ENCODE data around the gene PIEZO2. TPM values are rescaled to one million over a fixed set of nuclear protein-coding genes. Genes with fewer than 3 reads are reported as not detected.

PIEZO2 gene
- total RNA-seq, 1 donor from 2014 or later: 41.2 TPM

DNA sequence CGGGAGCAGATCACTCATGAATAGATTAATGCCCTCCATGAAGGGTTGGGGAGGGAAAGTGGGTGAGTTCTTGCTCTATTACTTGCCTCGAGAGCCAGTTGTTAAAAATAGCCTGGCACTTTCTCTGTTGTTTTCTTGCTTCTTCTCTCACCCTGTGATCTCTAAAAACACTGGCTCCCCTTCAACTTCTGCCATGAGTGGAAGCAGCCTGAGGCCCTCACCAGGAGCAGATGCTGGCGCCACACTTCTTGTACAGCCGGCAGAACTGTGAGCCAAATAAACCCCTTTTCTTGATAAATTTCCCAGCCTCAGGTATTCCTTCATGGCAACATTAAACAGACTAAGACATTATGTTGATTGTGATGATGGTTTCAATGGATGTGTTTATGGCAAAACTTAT, 307.0 kb downstream of the PIEZO2 start:
- H3K27me3 ChIP-seq (ENCODE audit: control insufficient read depth in 3 of 3, insufficient read depth in 3 of 3, low read length in 3 of 3): no peaks in the 10 kb centered on the region
- no peak overlapping the region for H3K27ac ChIP-seq (ENCODE audit: low read depth, low read length)
- no peaks in the 10 kb centered on the region for H3K36me3 ChIP-seq (ENCODE audit: control insufficient read depth in 3 of 3, insufficient read depth in 3 of 3, low read length in 3 of 3)
- H3K9ac ChIP-seq (ENCODE audit: low read depth in 1 of 3, low read length in 3 of 3): no peak overlapping the region
- no peaks in the 10 kb centered on the region for H3K9me3 ChIP-seq (ENCODE audit: control insufficient read depth in 3 of 3, low read length in 3 of 3)
- peaks cover 0 to 11% (median 4%) of the 10 kb centered on the region in 3 donors for H3K4me1 ChIP-seq (ENCODE audit: control insufficient read depth in 3 of 3, insufficient read depth in 3 of 3, low read length in 3 of 3)
- H3K4me3 ChIP-seq (ENCODE audit: low read length in 3 of 3): no peak overlapping the region

DNA sequence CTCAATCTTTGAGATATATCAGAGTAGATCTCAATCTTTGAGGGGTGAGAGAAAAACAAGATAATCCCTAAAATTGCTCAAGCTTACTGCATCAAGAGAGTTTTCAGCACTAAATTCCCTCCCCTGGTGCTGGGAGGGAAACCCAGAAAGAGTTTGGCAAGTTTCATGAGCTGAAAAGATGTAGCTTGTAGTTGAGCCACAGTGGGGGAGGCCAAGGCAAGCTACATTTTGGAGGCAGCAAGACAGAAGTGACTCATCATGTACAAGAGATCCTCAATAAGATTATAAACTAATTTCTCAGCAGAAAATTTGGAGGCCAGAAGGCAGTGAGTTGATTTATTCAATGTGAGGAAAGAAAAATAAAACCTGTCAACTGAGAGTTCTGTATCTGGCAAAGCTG, 308.2 kb downstream of the PIEZO2 start:
- Histone ChIP-seq H3K4me3 (ENCODE audit: low read length in 3 of 3) (no peak overlapping the region), H3K9ac (ENCODE audit: low read depth in 1 of 3, low read length in 3 of 3) (no peak overlapping the region), H3K36me3 (ENCODE audit: control insufficient read depth in 3 of 3, insufficient read depth in 3 of 3, low read length in 3 of 3) (no peaks in the 10 kb centered on the region), H3K4me1 (ENCODE audit: control insufficient read depth in 3 of 3, insufficient read depth in 3 of 3, low read length in 3 of 3) (peaks cover 0 to 11% (median 4%) of the 10 kb centered on the region in 3 donors), H3K27ac (ENCODE audit: low read depth, low read length) (no peak overlapping the region), H3K9me3 (ENCODE audit: control insufficient read depth in 3 of 3, low read length in 3 of 3) (no peaks in the 10 kb centered on the region), H3K27me3 (ENCODE audit: control insufficient read depth in 3 of 3, insufficient read depth in 3 of 3, low read length in 3 of 3) (no peaks in the 10 kb centered on the region)

DNA sequence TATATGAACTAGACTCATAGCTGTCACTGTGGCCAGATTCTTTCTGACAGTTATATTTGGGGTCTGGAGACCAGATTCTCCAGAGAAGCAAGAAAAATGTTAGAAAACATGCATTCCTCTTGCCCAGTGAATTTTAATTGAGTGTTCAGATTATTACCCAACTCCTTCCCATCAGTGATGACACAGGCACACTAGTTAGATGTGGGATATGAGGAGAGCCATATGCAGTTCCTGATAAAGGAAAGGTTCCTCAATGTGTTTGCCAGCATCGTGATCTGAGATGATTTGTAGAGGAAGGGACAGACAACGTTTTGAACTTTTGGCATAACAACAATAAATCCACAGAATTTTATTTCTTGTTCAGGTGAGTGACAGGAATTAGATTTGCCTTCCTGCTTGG, 308.6 kb downstream of the PIEZO2 start:
- H3K27ac ChIP-seq (ENCODE audit: low read depth, low read length): no peak overlapping the region
- H3K9me3 ChIP-seq (ENCODE audit: control insufficient read depth in 3 of 3, low read length in 3 of 3): no peaks in the 10 kb centered on the region
- H3K9ac ChIP-seq (ENCODE audit: low read depth in 1 of 3, low read length in 3 of 3): no peak overlapping the region
- no peaks in the 10 kb centered on the region for H3K27me3 ChIP-seq (ENCODE audit: control insufficient read depth in 3 of 3, insufficient read depth in 3 of 3, low read length in 3 of 3)
- no peak overlapping the region for H3K4me3 ChIP-seq (ENCODE audit: low read length in 3 of 3)
- no peaks in the 10 kb centered on the region for H3K36me3 ChIP-seq (ENCODE audit: control insufficient read depth in 3 of 3, insufficient read depth in 3 of 3, low read length in 3 of 3)
- peaks cover 0 to 11% (median 4%) of the 10 kb centered on the region in 3 donors for H3K4me1 ChIP-seq (ENCODE audit: control insufficient read depth in 3 of 3, insufficient read depth in 3 of 3, low read length in 3 of 3)

DNA sequence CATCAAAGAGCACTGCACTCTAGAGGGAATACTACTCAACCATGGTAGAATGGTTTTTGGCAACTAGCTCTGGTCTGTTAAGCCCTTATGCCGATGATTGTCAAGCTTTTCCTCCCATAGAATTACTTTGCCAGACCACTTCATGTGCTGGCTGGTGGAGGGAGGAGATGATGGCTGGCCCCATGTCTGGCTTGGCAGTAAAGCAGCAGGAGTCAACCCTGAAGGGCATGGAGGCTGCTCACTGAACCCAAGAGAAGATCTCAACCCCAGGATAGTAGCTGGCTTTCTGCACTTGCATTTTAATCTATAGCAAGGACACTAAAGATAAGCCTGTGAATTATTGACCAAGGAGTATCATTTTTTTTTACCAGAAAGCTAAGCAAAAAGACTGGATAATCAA, 309.9 kb downstream of the PIEZO2 start:
- Histone ChIP-seq H3K4me1 (ENCODE audit: control insufficient read depth in 3 of 3, insufficient read depth in 3 of 3, low read length in 3 of 3) (peaks cover 0 to 11% (median 4%) of the 10 kb centered on the region in 3 donors), H3K36me3 (ENCODE audit: control insufficient read depth in 3 of 3, insufficient read depth in 3 of 3, low read length in 3 of 3) (no peaks in the 10 kb centered on the region), H3K9me3 (ENCODE audit: control insufficient read depth in 3 of 3, low read length in 3 of 3) (no peaks in the 10 kb centered on the region), H3K27ac (ENCODE audit: low read depth, low read length) (no peak overlapping the region), H3K27me3 (ENCODE audit: control insufficient read depth in 3 of 3, insufficient read depth in 3 of 3, low read length in 3 of 3) (no peaks in the 10 kb centered on the region), H3K4me3 (ENCODE audit: low read length in 3 of 3) (no peak overlapping the region), H3K9ac (ENCODE audit: low read depth in 1 of 3, low read length in 3 of 3) (no peak overlapping the region)

DNA sequence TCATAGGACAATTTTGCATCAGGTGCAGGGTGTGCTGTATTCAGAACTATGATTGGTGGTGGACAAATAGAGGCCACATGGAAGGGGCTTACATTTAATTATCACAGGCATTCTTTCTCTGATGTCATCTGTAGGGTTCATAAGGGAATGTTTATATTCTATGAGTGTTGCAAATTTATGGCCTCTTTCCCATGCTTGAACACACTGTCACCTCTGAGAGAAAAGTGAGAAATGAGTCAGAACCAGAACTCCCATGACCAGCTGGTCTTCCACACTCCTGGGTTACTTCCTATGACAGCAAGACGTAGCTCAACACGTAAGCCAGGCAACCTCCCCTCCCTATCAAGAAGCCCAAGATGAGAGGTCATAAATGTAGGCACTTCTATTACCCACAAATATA, 310.8 kb downstream of the PIEZO2 start:
- Histone ChIP-seq H3K9me3 (ENCODE audit: control insufficient read depth in 3 of 3, low read length in 3 of 3) (no peaks in the 10 kb centered on the region), H3K27ac (ENCODE audit: low read depth, low read length) (no peak overlapping the region), H3K9ac (ENCODE audit: low read depth in 1 of 3, low read length in 3 of 3) (no peak overlapping the region), H3K27me3 (ENCODE audit: control insufficient read depth in 3 of 3, insufficient read depth in 3 of 3, low read length in 3 of 3) (no peaks in the 10 kb centered on the region), H3K4me3 (ENCODE audit: low read length in 3 of 3) (no peak overlapping the region), H3K36me3 (ENCODE audit: control insufficient read depth in 3 of 3, insufficient read depth in 3 of 3, low read length in 3 of 3) (no peaks in the 10 kb centered on the region), H3K4me1 (ENCODE audit: control insufficient read depth in 3 of 3, insufficient read depth in 3 of 3, low read length in 3 of 3) (peaks cover 0 to 6% (median 2%) of the 10 kb centered on the region in 3 donors)

DNA sequence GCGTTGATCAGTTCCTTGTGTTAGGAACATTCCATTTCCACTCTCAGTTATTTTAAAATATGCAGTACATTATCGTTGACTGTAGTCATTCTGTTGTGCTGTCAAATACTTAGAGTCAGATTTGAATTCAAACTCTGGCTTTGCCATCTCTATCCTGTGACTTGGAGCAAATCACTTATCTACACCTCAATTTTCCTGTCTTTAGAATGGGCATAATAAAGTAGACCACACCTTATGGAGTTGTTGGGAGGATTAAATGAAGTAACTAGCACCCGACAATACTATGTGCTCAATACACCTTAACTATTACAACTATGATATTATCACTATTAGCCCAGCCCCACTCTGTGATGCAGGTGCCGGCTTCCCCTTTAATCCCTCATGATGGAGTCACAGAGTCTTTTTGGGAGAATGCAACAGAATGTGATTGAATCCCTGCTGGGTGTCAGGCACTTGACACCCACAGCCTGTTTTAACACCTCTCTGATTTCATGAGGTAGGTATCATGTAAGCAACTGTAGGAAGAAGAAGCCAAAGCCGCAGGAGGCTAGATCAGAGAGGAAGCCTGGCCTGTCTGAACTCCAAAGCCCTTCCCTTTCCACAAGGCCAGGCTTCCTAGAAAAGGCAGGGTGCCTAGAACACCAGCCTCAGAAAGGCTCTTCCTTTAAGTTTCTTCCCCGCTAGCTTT, 315.1 kb downstream of the PIEZO2 start:
- H3K27ac ChIP-seq (ENCODE audit: low read depth, low read length): no peak overlapping the region
- H3K27me3 ChIP-seq (ENCODE audit: control insufficient read depth in 3 of 3, insufficient read depth in 3 of 3, low read length in 3 of 3): no peaks in the 10 kb centered on the region
- no peak overlapping the region for H3K4me3 ChIP-seq (ENCODE audit: low read length in 3 of 3)
- H3K36me3 ChIP-seq (ENCODE audit: control insufficient read depth in 3 of 3, insufficient read depth in 3 of 3, low read length in 3 of 3): no peaks in the 10 kb centered on the region
- no peak overlapping the region for H3K9ac ChIP-seq (ENCODE audit: low read depth in 1 of 3, low read length in 3 of 3)
- no peaks in the 10 kb centered on the region for H3K9me3 ChIP-seq (ENCODE audit: control insufficient read depth in 3 of 3, low read length in 3 of 3)
- H3K4me1 ChIP-seq (ENCODE audit: control insufficient read depth in 3 of 3, insufficient read depth in 3 of 3, low read length in 3 of 3): no peaks in the 10 kb centered on the region

DNA sequence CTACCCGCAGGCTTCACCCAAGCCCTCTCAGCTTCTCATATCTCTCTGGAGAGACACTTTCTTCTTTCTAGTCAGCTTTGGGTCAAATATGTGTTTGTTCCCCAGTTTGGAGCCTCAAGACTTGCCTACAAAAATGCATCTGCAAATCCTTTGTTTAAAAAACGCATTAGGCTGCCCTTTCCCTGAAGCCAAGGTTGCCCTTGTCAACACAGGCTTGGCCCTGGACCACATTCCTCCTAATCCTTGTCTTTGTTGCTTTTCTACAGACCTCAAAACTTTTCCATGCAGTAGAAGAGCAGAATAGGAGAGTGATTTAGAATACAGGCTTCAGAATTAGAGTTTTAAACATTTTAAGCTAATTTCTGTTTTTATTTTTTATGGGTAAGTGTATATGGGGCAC, 315.7 kb downstream of the PIEZO2 start:
- Histone ChIP-seq H3K4me3 (ENCODE audit: low read length in 3 of 3) (no peak overlapping the region), H3K4me1 (ENCODE audit: control insufficient read depth in 3 of 3, insufficient read depth in 3 of 3, low read length in 3 of 3) (no peaks in the 10 kb centered on the region), H3K27me3 (ENCODE audit: control insufficient read depth in 3 of 3, insufficient read depth in 3 of 3, low read length in 3 of 3) (no peaks in the 10 kb centered on the region), H3K9me3 (ENCODE audit: control insufficient read depth in 3 of 3, low read length in 3 of 3) (peaks cover 0 to 1% (median 0%) of the 10 kb centered on the region in 3 donors), H3K27ac (ENCODE audit: low read depth, low read length) (no peak overlapping the region), H3K9ac (ENCODE audit: low read depth in 1 of 3, low read length in 3 of 3) (no peak overlapping the region), H3K36me3 (ENCODE audit: control insufficient read depth in 3 of 3, insufficient read depth in 3 of 3, low read length in 3 of 3) (no peaks in the 10 kb centered on the region)

DNA sequence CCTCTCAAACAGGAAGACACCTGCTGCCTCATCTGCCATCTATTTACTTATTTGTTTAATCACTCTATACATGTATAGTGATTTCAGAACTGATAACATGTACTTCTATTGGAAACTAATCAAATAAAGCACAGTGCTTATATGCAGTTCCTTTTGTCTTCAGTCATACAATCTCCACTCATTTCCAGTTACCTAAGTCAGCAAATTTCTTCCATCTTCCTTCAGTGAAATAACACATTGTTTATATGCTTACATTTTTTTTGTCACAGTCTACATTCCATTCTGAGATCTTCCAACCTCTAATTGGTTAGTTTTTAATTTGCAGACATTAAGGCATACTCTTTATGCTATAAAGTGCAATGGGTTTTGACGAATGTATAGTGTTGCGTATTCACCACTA, 323.0 kb downstream of the PIEZO2 start:
- no peak overlapping the region for H3K4me3 ChIP-seq (ENCODE audit: low read length in 3 of 3)

DNA sequence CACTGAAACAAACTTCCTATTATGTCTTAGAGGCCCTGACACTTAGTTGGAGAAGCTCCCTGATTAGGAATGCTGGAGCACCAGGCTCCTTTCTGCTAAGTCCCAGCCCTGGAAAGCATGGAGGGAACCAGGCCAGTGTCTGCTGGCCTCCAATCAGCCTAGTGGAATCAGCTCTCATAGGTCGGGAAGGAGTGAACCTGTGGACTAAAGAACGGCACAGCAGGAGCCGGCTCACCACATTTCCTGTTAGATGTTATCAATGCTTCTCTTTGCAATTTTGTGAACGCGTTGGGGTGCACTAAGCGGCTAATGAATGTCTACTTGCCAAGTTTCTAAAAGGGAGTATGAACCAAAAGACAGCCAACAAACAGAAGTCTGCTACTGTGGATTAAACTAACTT, 326.9 kb downstream of the PIEZO2 start:
- no peak overlapping the region for H3K4me3 ChIP-seq (ENCODE audit: low read length in 3 of 3)
- no peaks in the 10 kb centered on the region for H3K4me1 ChIP-seq (ENCODE audit: control insufficient read depth in 3 of 3, insufficient read depth in 3 of 3, low read length in 3 of 3)
- H3K27me3 ChIP-seq (ENCODE audit: control insufficient read depth in 3 of 3, insufficient read depth in 3 of 3, low read length in 3 of 3): peaks cover 0 to 2% (median 0%) of the 10 kb centered on the region in 3 donors
- H3K9me3 ChIP-seq (ENCODE audit: control insufficient read depth in 3 of 3, low read length in 3 of 3): peaks cover 0 to 3% (median 0%) of the 10 kb centered on the region in 3 donors
- H3K27ac ChIP-seq (ENCODE audit: low read depth, low read length): no peak overlapping the region
- H3K9ac ChIP-seq (ENCODE audit: low read depth in 1 of 3, low read length in 3 of 3): no peak overlapping the region
- no peaks in the 10 kb centered on the region for H3K36me3 ChIP-seq (ENCODE audit: control insufficient read depth in 3 of 3, insufficient read depth in 3 of 3, low read length in 3 of 3)

More for the DNA sequence above, 323.0 kb downstream of the PIEZO2 start:
- Histone ChIP-seq H3K27ac (ENCODE audit: low read depth, low read length) (no peak overlapping the region), H3K4me1 (ENCODE audit: control insufficient read depth in 3 of 3, insufficient read depth in 3 of 3, low read length in 3 of 3) (no peaks in the 10 kb centered on the region), H3K36me3 (ENCODE audit: control insufficient read depth in 3 of 3, insufficient read depth in 3 of 3, low read length in 3 of 3) (no peaks in the 10 kb centered on the region), H3K9me3 (ENCODE audit: control insufficient read depth in 3 of 3, low read length in 3 of 3) (peaks cover 0 to 2% (median 0%) of the 10 kb centered on the region in 3 donors), H3K27me3 (ENCODE audit: control insufficient read depth in 3 of 3, insufficient read depth in 3 of 3, low read length in 3 of 3) (peaks cover 0 to 2% (median 0%) of the 10 kb centered on the region in 3 donors), H3K9ac (ENCODE audit: low read depth in 1 of 3, low read length in 3 of 3) (no peak overlapping the region)

DNA sequence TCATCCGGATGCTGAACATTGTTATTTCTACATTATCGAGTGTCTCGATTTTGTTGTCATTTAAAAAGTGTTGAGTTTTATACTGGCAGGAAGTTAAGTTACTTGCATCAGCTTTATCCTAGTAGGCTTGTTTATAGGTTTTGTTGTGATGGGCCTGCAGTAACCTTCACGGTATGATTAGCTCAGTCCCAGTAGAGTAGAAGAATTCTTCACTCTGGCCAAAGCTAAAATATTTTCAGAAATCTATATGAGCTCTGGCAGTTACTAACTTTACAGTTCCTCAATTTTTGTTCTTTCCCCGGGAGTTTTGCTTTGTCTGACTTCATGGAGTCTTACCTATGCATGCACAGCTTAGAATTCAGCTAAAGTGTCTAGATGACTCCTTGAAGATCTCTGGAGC, 328.7 kb downstream of the PIEZO2 start:
- Histone ChIP-seq H3K9me3 (ENCODE audit: control insufficient read depth in 3 of 3, low read length in 3 of 3) (peaks cover 0 to 3% (median 0%) of the 10 kb centered on the region in 3 donors), H3K4me3 (ENCODE audit: low read length in 3 of 3) (no peak overlapping the region), H3K9ac (ENCODE audit: low read depth in 1 of 3, low read length in 3 of 3) (no peak overlapping the region), H3K27ac (ENCODE audit: low read depth, low read length) (no peak overlapping the region), H3K27me3 (ENCODE audit: control insufficient read depth in 3 of 3, insufficient read depth in 3 of 3, low read length in 3 of 3) (peaks cover 0 to 2% (median 0%) of the 10 kb centered on the region in 3 donors), H3K4me1 (ENCODE audit: control insufficient read depth in 3 of 3, insufficient read depth in 3 of 3, low read length in 3 of 3) (no peaks in the 10 kb centered on the region), H3K36me3 (ENCODE audit: control insufficient read depth in 3 of 3, insufficient read depth in 3 of 3, low read length in 3 of 3) (no peaks in the 10 kb centered on the region)
